CD14-positive monocyte (primary cell): ENCODE measurements around the gene TNFAIP8. TPM values are rescaled to one million over a fixed set of nuclear protein-coding genes. Genes with fewer than 3 reads are reported as not detected.

Experiments used
- DNase-seq, 3 donors: peaks; one replicate each; pipeline ENCODE4 v3.0.0-alpha.2; 2011 to 2022
- H2AFZ ChIP-seq: 2 replicates; pipeline ENCODE4 v1.6.0; 2012; ENCODE audit warnings: mild to moderate bottlenecking, low read depth, low read length, inconsistent platforms; ENCODE audit not compliant: insufficient read depth, poor library complexity, severe bottlenecking
- H3K27ac ChIP-seq, 2 donors: 1 replicate in 1 of 2; 2 replicates in 1 of 2; pipeline ENCODE4 v1.5.1; 2012 to 2013; ENCODE audit warnings: low read length in 2 of 2, control low read depth in 1 of 2, inconsistent platforms in 1 of 2, low read depth in 1 of 2, mild to moderate bottlenecking in 1 of 2
- H3K27me3 ChIP-seq, 2 donors: one replicate each; pipeline versions ENCODE4 v1.6.0 to v1.6.1; 2011 to 2013; ENCODE audit warnings: low read length in 2 of 2; ENCODE audit not compliant: control insufficient read depth in 2 of 2, insufficient read depth in 2 of 2
- H3K36me3 ChIP-seq, 2 donors: replicated peaks in 1 of 2; 1 replicate in 1 of 2; 2 replicates in 1 of 2; pipeline versions ENCODE4 v1.5.1 to v1.6.1; 2012 to 2013; ENCODE audit warnings: low read length in 2 of 2, control low read depth in 1 of 2, inconsistent platforms in 1 of 2, mild to moderate bottlenecking in 1 of 2; ENCODE audit not compliant: insufficient read depth in 2 of 2, control insufficient read depth in 1 of 2
- H3K4me1 ChIP-seq, 2 donors: 1 replicate in 1 of 2; 2 replicates in 1 of 2; pipeline versions ENCODE4 v1.5.1 to v1.6.1; 2012 to 2013; ENCODE audit warnings: low read length in 2 of 2, control low read depth in 1 of 2, inconsistent platforms in 1 of 2, mild to moderate bottlenecking in 1 of 2, moderate library complexity in 1 of 2; ENCODE audit not compliant: insufficient read depth in 2 of 2, control insufficient read depth in 1 of 2
- H3K4me2 ChIP-seq: replicated peaks from 2 replicates; pipeline ENCODE3; 2012; ENCODE audit warnings: low read length, moderate library complexity, mild to moderate bottlenecking; ENCODE audit not compliant: poor library complexity, severe bottlenecking; ENCODE audit errors: extremely low read depth
- H3K4me3 ChIP-seq, 3 experiments: fragments of 200-600 bp in 1 of 3; sonication (generic) in 1 of 3; replicated peaks in 1 of 3; 1 replicate in 2 of 3; 2 replicates in 1 of 3; pipeline ENCODE4 v1.5.1; 2011 to 2013; ENCODE audit warnings: low read length in 3 of 3, mild to moderate bottlenecking in 3 of 3, control low read depth in 2 of 3, low read depth in 2 of 3, inconsistent platforms in 1 of 3, moderate library complexity in 1 of 3
- H3K79me2 ChIP-seq: 2 replicates; pipeline ENCODE4 v1.6.0; 2012; ENCODE audit warnings: mild to moderate bottlenecking, control low read depth, inconsistent platforms, low read length, moderate library complexity; ENCODE audit not compliant: insufficient read depth
- H3K9ac ChIP-seq: 2 replicates; pipeline ENCODE4 v1.6.0; 2017; ENCODE audit warnings: low read length, mild to moderate bottlenecking; ENCODE audit not compliant: insufficient read depth, poor library complexity, severe bottlenecking
- H3K9me3 ChIP-seq, 2 donors: replicated peaks in 1 of 2; 1 replicate in 1 of 2; 2 replicates in 1 of 2; pipeline versions ENCODE4 v1.5.1 to v1.6.1; 2012 to 2013; ENCODE audit warnings: low read length in 2 of 2, control low read depth in 1 of 2; ENCODE audit not compliant: control insufficient read depth in 1 of 2, insufficient read depth in 1 of 2
- H4K20me1 ChIP-seq: 2 replicates; pipeline ENCODE4 v1.6.0; 2012; ENCODE audit warnings: mild to moderate bottlenecking, low read length, control low read depth, moderate library complexity; ENCODE audit not compliant: insufficient read depth
- H3K27ac Mint-ChIP-seq, 7 donors: one replicate each; pipeline ENCODE4 v1.8.0; 2020; ENCODE audit warnings: mild to moderate bottlenecking in 7 of 7, mixed read lengths in 7 of 7, moderate library complexity in 6 of 7, inconsistent platforms in 2 of 7
- H3K27me3 Mint-ChIP-seq, 3 donors: one replicate each; pipeline ENCODE4 v1.8.0; 2021 to 2022; ENCODE audit warnings: low read depth in 3 of 3, mild to moderate bottlenecking in 3 of 3, mixed read lengths in 3 of 3, moderate library complexity in 3 of 3, inconsistent platforms in 1 of 3
- H3K36me3 Mint-ChIP-seq, 2 donors: one replicate each; pipeline ENCODE4 v1.8.0; 2020; ENCODE audit warnings: mixed read lengths in 2 of 2, inconsistent platforms in 1 of 2, mild to moderate bottlenecking in 1 of 2
- H3K4me1 Mint-ChIP-seq: one replicate; pipeline ENCODE4 v1.8.0; 2020; ENCODE audit warnings: mild to moderate bottlenecking, mixed read lengths
- H3K4me3 Mint-ChIP-seq, 2 donors: one replicate each; pipeline ENCODE4 v1.8.0; 2020; ENCODE audit warnings: mild to moderate bottlenecking in 2 of 2, mixed read lengths in 2 of 2, moderate library complexity in 1 of 2
- H3K9me3 Mint-ChIP-seq, 7 donors: one replicate each; pipeline ENCODE4 v1.8.0; 2020 to 2022; ENCODE audit warnings: mixed read lengths in 7 of 7, mild to moderate bottlenecking in 6 of 7, moderate library complexity in 6 of 7, inconsistent platforms in 2 of 7
- WGBS: methylation state at CpG from one replicate; pipeline ENCODE4 v1.1.5; 2013; ENCODE audit warnings: missing lambda C conversion rate; ENCODE audit not compliant: insufficient coverage; 5-methylcytosine and 5-hydroxymethylcytosine counted together
- intact Hi-C, 2 donors: fragments of 100-400 bp; cut with micrococcal nuclease; formaldehyde crosslinking; loops; one replicate each; pipeline versions ENCODE4 v1.15.0 to v1.15.1; 2023
- polyA plus RNA-seq, 3 donors: library from polyadenylated mRNA; depleted of rRNA in 1 of 3; unstranded in 2 of 3; stranded (reverse) in 1 of 3; fragments of 300-500 nt in 2 of 3; fragments of >200 nt in 1 of 3; fragmentation: Illumina TruSeq in 2 of 3; gene quantifications; 1 replicate in 2 of 3; 2 replicates in 1 of 3; pipeline ENCODE4 v1.2.3, GENCODE V29; 2012 to 2021
- TF ChIP-seq, protein P1 (sequence below): fragments of 200-600 bp; IDR thresholded peaks from one replicate; pipeline ENCODE4 v1.8.0; 2022; ENCODE audit warnings: antibody characterized with exemption, mild to moderate bottlenecking

TNFAIP8 gene
- polyA plus RNA-seq, 3 donors = 20.6 to 55.5 (median 47.0) TPM

DNA sequence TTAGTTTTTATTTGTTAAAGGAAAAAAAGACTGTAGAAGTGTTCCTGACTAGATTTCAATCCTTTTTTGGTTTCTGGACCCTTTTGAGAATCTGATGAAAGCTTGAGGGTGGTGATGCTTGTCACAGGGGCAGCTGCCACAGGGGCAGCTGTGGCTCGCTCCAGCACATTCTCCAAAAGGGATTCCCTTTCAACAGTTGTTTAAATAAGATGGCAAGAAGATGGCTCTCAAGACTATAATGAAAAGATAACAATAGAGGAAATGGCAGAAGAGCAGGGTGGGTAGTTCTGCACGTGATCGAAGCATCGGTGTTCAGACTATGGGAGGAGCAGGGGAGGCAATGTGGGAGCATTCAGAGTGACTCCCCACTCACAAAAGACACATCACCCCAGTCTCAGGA lies 46.5 kb upstream of the TNFAIP8 start:
- peak overlapping the region in 1 of 2 donors; percentile 82 for H3K4me3 Mint-ChIP-seq
- peaks cover 6 to 21% of the 10 kb centered on the region in 2 donors for H3K36me3 Mint-ChIP-seq
- no peaks in the 10 kb centered on the region for H3K9me3 ChIP-seq
- DNase-seq = no peak
- H3K27me3 Mint-ChIP-seq = peaks cover 0 to 3% (median under 1%) of the 10 kb centered on the region in 3 donors
- intact Hi-C loops = loop anchor here in 1 of 2 donors (5.0 kb wide), 1 partner anchor 37 kb away; no protein-coding TSS in a partner anchor
- WGBS = 0% methylated on average over 1 of the region's 4 CpGs
- H3K27me3 ChIP-seq = no peaks in the 10 kb centered on the region
- peak overlapping the region in 1 of 3 experiments; percentile 54 for H3K4me3 ChIP-seq
- H3K36me3 ChIP-seq = no peaks in the 10 kb centered on the region
- H3K9me3 Mint-ChIP-seq = no peaks in the 10 kb centered on the region
- H3K4me2 ChIP-seq = peak overlapping the region; percentile 63
- H3K4me1 Mint-ChIP-seq = peaks cover 75% of the 10 kb centered on the region
- H4K20me1 ChIP-seq = peaks cover 87% of the 10 kb centered on the region
- TF ChIP-seq, protein P1, sequence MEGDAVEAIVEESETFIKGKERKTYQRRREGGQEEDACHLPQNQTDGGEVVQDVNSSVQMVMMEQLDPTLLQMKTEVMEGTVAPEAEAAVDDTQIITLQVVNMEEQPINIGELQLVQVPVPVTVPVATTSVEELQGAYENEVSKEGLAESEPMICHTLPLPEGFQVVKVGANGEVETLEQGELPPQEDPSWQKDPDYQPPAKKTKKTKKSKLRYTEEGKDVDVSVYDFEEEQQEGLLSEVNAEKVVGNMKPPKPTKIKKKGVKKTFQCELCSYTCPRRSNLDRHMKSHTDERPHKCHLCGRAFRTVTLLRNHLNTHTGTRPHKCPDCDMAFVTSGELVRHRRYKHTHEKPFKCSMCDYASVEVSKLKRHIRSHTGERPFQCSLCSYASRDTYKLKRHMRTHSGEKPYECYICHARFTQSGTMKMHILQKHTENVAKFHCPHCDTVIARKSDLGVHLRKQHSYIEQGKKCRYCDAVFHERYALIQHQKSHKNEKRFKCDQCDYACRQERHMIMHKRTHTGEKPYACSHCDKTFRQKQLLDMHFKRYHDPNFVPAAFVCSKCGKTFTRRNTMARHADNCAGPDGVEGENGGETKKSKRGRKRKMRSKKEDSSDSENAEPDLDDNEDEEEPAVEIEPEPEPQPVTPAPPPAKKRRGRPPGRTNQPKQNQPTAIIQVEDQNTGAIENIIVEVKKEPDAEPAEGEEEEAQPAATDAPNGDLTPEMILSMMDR = no peak
- peak overlapping the region; percentile 28 to 81 (median 70) for H3K27ac Mint-ChIP-seq
- no peak overlapping the region for H3K9ac ChIP-seq
- peak overlapping the region; percentile 16 to 30 for H3K27ac ChIP-seq
- H3K4me1 ChIP-seq = peaks cover 42 to 65% of the 10 kb centered on the region in 2 donors
- H2AFZ ChIP-seq = no peak overlapping the region
- peaks cover 100% of the 10 kb centered on the region for H3K79me2 ChIP-seq

DNA sequence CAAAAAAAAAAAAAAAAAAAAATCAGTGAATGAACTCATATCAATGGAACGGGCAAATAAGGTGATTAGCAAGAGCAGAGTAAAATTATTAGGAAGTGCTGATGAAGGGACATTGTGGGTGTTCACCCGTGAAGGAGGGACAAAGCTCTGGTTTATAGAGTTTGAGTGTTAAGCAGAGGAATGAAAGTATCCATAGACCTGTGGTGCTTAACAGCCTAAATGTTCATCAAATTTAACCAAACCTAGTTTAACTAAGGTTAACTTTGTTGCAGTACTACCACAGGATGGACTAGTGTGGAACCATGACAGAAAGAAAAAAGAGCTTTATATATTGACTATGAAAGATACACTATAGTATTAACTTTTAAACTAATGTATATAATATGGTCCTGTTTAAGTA lies 44.1 kb upstream of the TNFAIP8 start:
- TF ChIP-seq, protein P1 = no peak
- H3K27ac Mint-ChIP-seq = peak overlapping the region in 3 of 7 donors; percentile 25 to 60 (median 39)

More for the DNA sequence above, 44.1 kb upstream of the TNFAIP8 start:
- Mint-ChIP-seq H3K36me3 (peaks cover 6 to 19% of the 10 kb centered on the region in 2 donors), H3K4me1 (peaks cover 75% of the 10 kb centered on the region), H3K9me3 (no peaks in the 10 kb centered on the region), H3K4me3 (no peak overlapping the region), H3K27me3 (peaks cover 0 to 5% (median 0%) of the 10 kb centered on the region in 3 donors)
- WGBS = 100% methylated on average over 1 of the region's 2 CpGs
- Histone ChIP-seq H3K79me2 (peaks cover 100% of the 10 kb centered on the region), H3K4me2 (no peak overlapping the region), H3K27ac (no peak overlapping the region), H2AFZ (no peak overlapping the region), H3K27me3 (no peaks in the 10 kb centered on the region), H3K36me3 (no peaks in the 10 kb centered on the region), H3K4me1 (peaks cover 47 to 61% of the 10 kb centered on the region in 2 donors), H4K20me1 (peaks cover 88% of the 10 kb centered on the region), H3K4me3 (no peak overlapping the region), H3K9me3 (no peaks in the 10 kb centered on the region), H3K9ac (no peak overlapping the region)
- DNase-seq = no peak
- intact Hi-C loops = no loop called here
